ENCODE results near the gene SYT11.
"Not testable (repeated sequence)": the region's sequence is repeated elsewhere in the genome, so short reads cannot be mapped to it uniquely, and the experiment has no call there.

Gene SYT11

GRCh38 chr1:155892796-155893195, 33.4 kb downstream of the SYT11 start:
- no peak for DNase-seq

GRCh38 chr1:155893389-155894142, 34.2 kb downstream of the SYT11 start:
- peak; percentile 27 for DNase-seq
- in situ Hi-C loops (cut with MboI; ENCODE audit: low pct_unique_long_range_greater_than_20kb, low sequenced_read_pairs): no loop called here

More at GRCh38 chr1:155892796-155893195, 33.4 kb downstream of the SYT11 start:
- in situ Hi-C loops (cut with MboI; ENCODE audit: low pct_unique_long_range_greater_than_20kb, low sequenced_read_pairs): no loop called here

- in situ Hi-C loops (cut with MboI; ENCODE audit: low pct_unique_long_range_greater_than_20kb, low sequenced_read_pairs): not testable (repeated sequence)
These were observed 36.2 kb downstream of the SYT11 start for GRCh38 chr1:155895617-155896016.

GRCh38 chr1:155896476-155896875, 37.1 kb downstream of the SYT11 start:
- DNase-seq; in situ Hi-C loops (cut with MboI; ENCODE audit: low pct_unique_long_range_greater_than_20kb, low sequenced_read_pairs): not testable (repeated sequence)

More at GRCh38 chr1:155895617-155896016, 36.2 kb downstream of the SYT11 start:
- not testable (repeated sequence) for DNase-seq

GRCh38 chr1:155897746-155898145, 38.4 kb downstream of the SYT11 start:
- DNase-seq: no peak
- in situ Hi-C loops (cut with MboI; ENCODE audit: low pct_unique_long_range_greater_than_20kb, low sequenced_read_pairs): no loop called here

GRCh38 chr1:155898888-155899287, 39.5 kb downstream of the SYT11 start:
- no peak for DNase-seq
- in situ Hi-C loops (cut with MboI; ENCODE audit: low pct_unique_long_range_greater_than_20kb, low sequenced_read_pairs): no loop called here

- no peak for DNase-seq
- in situ Hi-C loops (cut with MboI; ENCODE audit: low pct_unique_long_range_greater_than_20kb, low sequenced_read_pairs): no loop called here
These were observed 40.3 kb downstream of the SYT11 start for GRCh38 chr1:155899683-155900082.

GRCh38 chr1:155900161-155900560, 40.8 kb downstream of the SYT11 start:
- DNase-seq: no peak
- in situ Hi-C loops (cut with MboI; ENCODE audit: low pct_unique_long_range_greater_than_20kb, low sequenced_read_pairs): no loop called here

GRCh38 chr1:155904261-155904660, 44.9 kb downstream of the SYT11 start:
- in situ Hi-C loops (cut with MboI; ENCODE audit: low pct_unique_long_range_greater_than_20kb, low sequenced_read_pairs): no loop called here
- no peak for DNase-seq

- in situ Hi-C loops (cut with MboI; ENCODE audit: low pct_unique_long_range_greater_than_20kb, low sequenced_read_pairs): no loop called here
- DNase-seq: peak; percentile 51
These were observed 50.5 kb downstream of the SYT11 start for GRCh38 chr1:155909894-155910293.

- DNase-seq: peak; percentile 16
- in situ Hi-C loops (cut with MboI; ENCODE audit: low pct_unique_long_range_greater_than_20kb, low sequenced_read_pairs): no loop called here
These were observed 51.3 kb downstream of the SYT11 start for GRCh38 chr1:155910621-155911121.

GRCh38 chr1:155911156-155912055, 52.0 kb downstream of the SYT11 start, which contains the start of gene RIT1:
Gene RIT1, minus strand, starts transcription at chr1:155911349. Its CDS starts 588 bp downstream, at chr1:155910761.
- in situ Hi-C loops (cut with MboI; ENCODE audit: low pct_unique_long_range_greater_than_20kb, low sequenced_read_pairs): no loop called here
- peak; percentile 79 for DNase-seq

- DNase-seq: no peak
- in situ Hi-C loops (cut with MboI; ENCODE audit: low pct_unique_long_range_greater_than_20kb, low sequenced_read_pairs): no loop called here
These were observed 52.7 kb downstream of the SYT11 start for GRCh38 chr1:155912056-155912536.

GRCh38 chr1:155913969-155914757, 54.8 kb downstream of the SYT11 start:
- no peak for DNase-seq

GRCh38 chr1:155918660-155919059, 59.3 kb downstream of the SYT11 start:
- in situ Hi-C loops (cut with MboI; ENCODE audit: low pct_unique_long_range_greater_than_20kb, low sequenced_read_pairs): no loop called here
- no peak for DNase-seq

More at GRCh38 chr1:155913969-155914757, 54.8 kb downstream of the SYT11 start:
- in situ Hi-C loops (cut with MboI; ENCODE audit: low pct_unique_long_range_greater_than_20kb, low sequenced_read_pairs): no loop called here

GRCh38 chr1:155919801-155920200, 60.4 kb downstream of the SYT11 start:
- DNase-seq: no peak
- in situ Hi-C loops (cut with MboI; ENCODE audit: low pct_unique_long_range_greater_than_20kb, low sequenced_read_pairs): no loop called here

GRCh38 chr1:155920717-155921116, 61.4 kb downstream of the SYT11 start:
- DNase-seq: no peak
- in situ Hi-C loops (cut with MboI; ENCODE audit: low pct_unique_long_range_greater_than_20kb, low sequenced_read_pairs): no loop called here

- in situ Hi-C loops (cut with MboI; ENCODE audit: low pct_unique_long_range_greater_than_20kb, low sequenced_read_pairs): no loop called here
- no peak for DNase-seq
These were observed 66.1 kb downstream of the SYT11 start for GRCh38 chr1:155925506-155925905.

GRCh38 chr1:155929057-155929456, 69.7 kb downstream of the SYT11 start:
- in situ Hi-C loops (cut with MboI; ENCODE audit: low pct_unique_long_range_greater_than_20kb, low sequenced_read_pairs): no loop called here
- DNase-seq: no peak
